ENCODE data around the gene CDKN2C.
A peak's percentile ranks its signal among the peaks of the same experiment; 100 is the strongest.
"Not testable (repeated sequence)": the region's sequence is repeated elsewhere in the genome, so short reads cannot be mapped to it uniquely, and the experiment has no call there.

CDKN2C gene

GRCh38 chr1:50949286-50949982, 20.6 kb upstream of the CDKN2C start:
- no peak for DNase-seq (ENCODE audit: low spot score)
- TF ChIP-seq CTCF (IDR thresholded peaks at IDR 0.05) = no peak
- H3K27ac ChIP-seq = no peak overlapping the region
- no peak overlapping the region for H3K4me3 ChIP-seq

GRCh38 chr1:50950396-50950795, 19.6 kb upstream of the CDKN2C start:
- no peak overlapping the region for H3K27ac ChIP-seq
- no peak for TF ChIP-seq CTCF (IDR thresholded peaks at IDR 0.05)
- DNase-seq (ENCODE audit: low spot score) = no peak

GRCh38 chr1:50952566-50952965, 17.5 kb upstream of the CDKN2C start:
- not testable (repeated sequence) for H3K27ac ChIP-seq; H3K4me3 ChIP-seq; DNase-seq (ENCODE audit: low spot score)

More at GRCh38 chr1:50950396-50950795, 19.6 kb upstream of the CDKN2C start:
- no peak overlapping the region for H3K4me3 ChIP-seq

- TF ChIP-seq CTCF (IDR thresholded peaks at IDR 0.05) = no peak
- no peak for DNase-seq (ENCODE audit: low spot score)
- H3K4me3 ChIP-seq = no peak overlapping the region
- H3K27ac ChIP-seq = no peak overlapping the region
Observed at GRCh38 chr1:50955116-50955515, 14.9 kb upstream of the CDKN2C start.

- Histone ChIP-seq H3K4me3 (peak overlapping the region; percentile 80), H3K27ac (peak overlapping the region; percentile 63 to 89)
- DNase-seq (ENCODE audit: low spot score) = no peak
- TF ChIP-seq CTCF (IDR thresholded peaks at IDR 0.05) = no peak
Observed at GRCh38 chr1:50959303-50959912, 10.6 kb upstream of the CDKN2C start.

- DNase-seq (ENCODE audit: low spot score) = peak; percentile 98
- no peak for TF ChIP-seq CTCF (IDR thresholded peaks at IDR 0.05)
- Histone ChIP-seq H3K4me3 (peak within 1 kb of the TSS; percentile 80), H3K27ac (peak within 1 kb of the TSS; percentile 63 to 89)
Observed at GRCh38 chr1:50959913-50960844, 9.9 kb upstream of the CDKN2C start, which contains the start of gene FAF1. Gene FAF1, minus strand, starts transcription at chr1:50960267. Its CDS starts 456 bp downstream, at chr1:50959811.

GRCh38 chr1:50964863-50965262, 5.2 kb upstream of the CDKN2C start:
- TF ChIP-seq CTCF (IDR thresholded peaks at IDR 0.05) = no peak
- H3K4me3 ChIP-seq = no peak overlapping the region
- no peak for DNase-seq (ENCODE audit: low spot score)
- no peak overlapping the region for H3K27ac ChIP-seq

Data from coronary artery (tissue), 2 donors.